Tibial nerve (tissue), 4 donors: ENCODE data around the gene PHACTR4. TPM values are rescaled to one million over a fixed set of nuclear protein-coding genes. Genes with fewer than 3 reads are reported as not detected.

Experiments used
- DNase-seq, 2 donors: peaks; one replicate each; pipeline ENCODE4 v3.0.0-alpha.2; 2019; ENCODE audit warnings: low spot score in 2 of 2
- H3K27ac ChIP-seq, 4 donors: fragments of 200-600 bp; sonication (generic) in 3 of 4; one replicate each; pipeline ENCODE4 v1.5.1; 2017 to 2019; ENCODE audit warnings: mild to moderate bottlenecking in 1 of 4
- H3K27me3 ChIP-seq, 2 donors: fragments of 200-600 bp; sonication (generic) in 1 of 2; one replicate each; pipeline versions ENCODE4 v1.5.1 to v1.6.0; 2017 to 2019
- H3K36me3 ChIP-seq, 3 donors: fragments of 200-600 bp; sonication (generic); one replicate each; pipeline ENCODE4 v1.5.1; 2018 to 2019
- H3K4me1 ChIP-seq, 4 donors: fragments of 200-600 bp; sonication (generic) in 3 of 4; one replicate each; pipeline ENCODE4 v1.5.1; 2017 to 2019
- H3K4me3 ChIP-seq, 4 donors: fragments of 200-600 bp; sonication (generic) in 3 of 4; one replicate each; pipeline ENCODE4 v1.5.1; 2017 to 2019; ENCODE audit warnings: mild to moderate bottlenecking in 1 of 4, moderate library complexity in 1 of 4
- H3K9me3 ChIP-seq, 4 donors: fragments of 200-600 bp; sonication (generic) in 3 of 4; one replicate each; pipeline ENCODE4 v1.5.1; 2017 to 2019
- CTCF ChIP-seq, 5 experiments: fragments of 200-600 bp in 3 of 5; fragments of 450-650 bp in 2 of 5; sonication (generic) in 3 of 5; IDR thresholded peaks; one replicate each; pipeline ENCODE4 v1.5.1; 2016 to 2019; ENCODE audit warnings: antibody characterized with exemption in 5 of 5, mild to moderate bottlenecking in 3 of 5, moderate library complexity in 2 of 5
- EP300 ChIP-seq, 2 donors: sonication (generic); formaldehyde crosslinking; IDR thresholded peaks; one replicate each; pipeline ENCODE4 v1.6.1; 2017; ENCODE audit warnings: antibody characterized with exemption in 2 of 2, mild to moderate bottlenecking in 1 of 2
- POLR2A ChIP-seq, 2 donors: fragments of 450-650 bp; IDR thresholded peaks; one replicate each; pipeline ENCODE4 v1.6.1; 2017; ENCODE audit warnings: antibody characterized with exemption in 2 of 2, mild to moderate bottlenecking in 2 of 2, moderate library complexity in 2 of 2
- WGBS, 2 donors: methylation state at CpG; one replicate each; pipeline ENCODE4 v1.1.5; 2018; 5-methylcytosine and 5-hydroxymethylcytosine counted together
- total RNA-seq, 4 donors: library from RNA; depleted of rRNA; stranded (reverse); fragments of >200 nt; gene quantifications; one replicate each; pipeline ENCODE4 v1.1.0, GENCODE V29; 2016

Gene PHACTR4
- total RNA-seq, 4 donors from 2014 or later: 25.1 to 38.7 (median 33.6) TPM

DNA sequence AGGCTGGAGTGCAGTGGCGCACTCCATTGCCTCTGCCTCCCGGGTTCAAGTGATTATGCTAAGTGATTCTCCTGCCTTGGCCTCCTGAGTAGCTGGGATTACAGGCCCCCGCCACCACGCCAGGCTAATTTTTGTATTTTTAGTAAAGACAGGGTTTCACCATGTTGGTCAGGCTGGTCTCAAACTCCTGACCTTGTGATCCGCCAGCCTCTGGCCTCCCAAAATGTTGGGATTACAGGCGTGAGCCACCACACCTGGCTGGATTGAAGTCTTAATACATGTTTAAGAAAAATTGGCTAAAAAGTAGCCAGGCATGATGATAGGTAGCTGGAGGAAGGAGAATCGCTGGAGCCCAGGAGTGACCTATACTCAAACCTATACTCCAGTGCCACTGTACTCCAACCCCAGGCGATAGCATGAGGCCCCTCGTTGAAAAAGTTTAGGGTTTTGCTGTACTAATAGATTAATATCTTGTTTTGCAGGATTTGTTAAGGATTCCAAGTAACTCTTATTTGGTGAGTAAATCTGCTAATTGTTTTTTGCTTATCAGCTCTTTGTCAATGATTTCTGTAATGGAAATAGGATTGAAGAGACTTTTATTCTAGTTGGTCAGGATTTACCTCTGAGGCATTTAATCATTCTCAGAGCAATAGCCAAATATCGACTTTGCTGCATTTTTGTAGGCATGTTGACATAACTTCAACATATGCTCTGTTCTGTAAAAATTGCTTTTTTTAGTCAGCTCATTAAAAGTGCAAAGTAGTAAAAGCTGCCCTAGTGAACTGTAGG, 138.3 kb downstream of the PHACTR4 start:
- Histone ChIP-seq H3K4me1 (peaks cover 0 to 60% (median 33%) of the 10 kb centered on the region in 4 donors), H3K36me3 (peaks cover 0 to 53% (median 0%) of the 10 kb centered on the region in 3 donors), H3K9me3 (no peaks in the 10 kb centered on the region), H3K27ac (peak overlapping the region in 3 of 4 donors; percentile 80 to 88 (median 82)), H3K4me3 (peak overlapping the region; percentile 47 to 81 (median 66)), H3K27me3 (no peaks in the 10 kb centered on the region)
- TF ChIP-seq EP300 (IDR thresholded peaks at IDR 0.05): no peak
- TF ChIP-seq CTCF (IDR thresholded peaks at IDR 0.05): no peak
- no peak for TF ChIP-seq POLR2A (IDR thresholded peaks at IDR 0.05)
- no peak for DNase-seq
- 41 to 45% methylated on average over 10 of the region's 10 CpGs for WGBS, 2 donors

DNA sequence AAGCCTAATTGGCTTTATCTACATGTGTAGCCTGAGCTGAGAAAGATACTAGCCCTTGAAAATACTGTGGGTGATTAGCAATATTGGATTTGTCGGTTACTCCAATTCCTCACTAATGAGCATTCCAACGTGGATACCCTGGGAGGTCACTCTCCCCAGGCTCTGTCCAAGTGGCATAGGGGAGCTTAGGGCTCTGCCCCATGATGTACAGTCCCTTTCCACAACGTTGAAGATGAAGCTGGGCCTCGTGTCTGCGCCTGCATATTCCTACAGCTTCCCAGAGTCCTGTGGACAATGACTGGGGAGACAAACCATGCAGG, 138.9 kb downstream of the PHACTR4 start:
- peaks cover 0 to 60% (median 33%) of the 10 kb centered on the region in 4 donors for H3K4me1 ChIP-seq
- no peaks in the 10 kb centered on the region for H3K27me3 ChIP-seq
- WGBS, 2 donors: 28 to 39% methylated on average over 5 of the region's 5 CpGs
- H3K4me3 ChIP-seq: peak overlapping the region in 3 of 4 donors; percentile 59 to 81 (median 73)
- peaks cover 0 to 58% (median 0%) of the 10 kb centered on the region in 3 donors for H3K36me3 ChIP-seq
- no peak for DNase-seq
- TF ChIP-seq POLR2A (IDR thresholded peaks at IDR 0.05) (no peak), EP300 (IDR thresholded peaks at IDR 0.05) (no peak), CTCF (IDR thresholded peaks at IDR 0.05) (no peak)
- no peaks in the 10 kb centered on the region for H3K9me3 ChIP-seq
- H3K27ac ChIP-seq: peak overlapping the region in 3 of 4 donors; percentile 80 to 88 (median 82)

DNA sequence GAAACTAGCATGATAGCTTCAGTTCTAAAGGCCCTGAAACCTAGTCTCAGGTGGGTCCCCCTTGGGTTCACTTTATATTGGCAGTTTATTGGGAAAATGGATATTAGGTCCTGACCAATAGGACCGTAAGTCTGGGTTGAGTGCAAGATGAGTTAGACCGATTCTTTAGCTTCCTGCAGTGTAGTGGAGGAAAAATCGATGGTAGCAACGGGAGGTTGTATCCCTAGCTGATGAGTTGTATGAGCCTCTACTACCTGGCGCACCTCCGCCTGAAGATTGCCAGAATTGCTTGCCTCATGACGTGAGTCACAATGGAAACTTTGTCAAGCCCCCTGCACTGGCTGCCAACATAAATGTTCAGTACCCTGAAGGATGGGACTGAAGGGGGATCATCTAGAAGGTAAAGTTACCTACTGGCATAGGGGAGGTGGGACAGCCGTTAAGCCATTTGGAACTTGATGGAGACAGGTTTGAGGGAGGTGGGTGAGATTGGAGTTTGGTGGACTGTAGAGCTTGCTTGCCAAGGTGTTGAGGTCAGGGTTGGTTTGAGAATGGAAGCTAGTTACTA, 140.2 kb downstream of the PHACTR4 start:
- TF ChIP-seq EP300 (IDR thresholded peaks at IDR 0.05) (peak in 1 of 2 donors; percentile 5), CTCF (IDR thresholded peaks at IDR 0.05) (no peak)
- Histone ChIP-seq H3K9me3 (no peaks in the 10 kb centered on the region), H3K4me1 (peaks cover 0 to 59% (median 33%) of the 10 kb centered on the region in 4 donors), H3K27me3 (no peaks in the 10 kb centered on the region), H3K36me3 (peaks cover 0 to 72% (median 0%) of the 10 kb centered on the region in 3 donors), H3K4me3 (no peak overlapping the region), H3K27ac (peak overlapping the region in 2 of 4 donors; percentile 65 to 88)
- DNase-seq: no peak
- WGBS, 2 donors: 79 to 80% methylated on average over 8 of the region's 8 CpGs

- H3K27ac ChIP-seq: peak overlapping the region in 2 of 4 donors; percentile 65 to 88
- no peak for DNase-seq
- no peaks in the 10 kb centered on the region for H3K9me3 ChIP-seq
- TF ChIP-seq EP300 (IDR thresholded peaks at IDR 0.05) (no peak), POLR2A (IDR thresholded peaks at IDR 0.05) (no peak), CTCF (IDR thresholded peaks at IDR 0.05) (no peak)
- peaks cover 0 to 53% (median 33%) of the 10 kb centered on the region in 4 donors for H3K4me1 ChIP-seq
- no peaks in the 10 kb centered on the region for H3K27me3 ChIP-seq
- 76 to 87% methylated on average over 8 of the region's 8 CpGs for WGBS, 2 donors
- H3K36me3 ChIP-seq: peaks cover 0 to 79% (median 0%) of the 10 kb centered on the region in 3 donors
- no peak overlapping the region for H3K4me3 ChIP-seq
Observed at GRCh38 chr1:28510273-28510969, 140.9 kb downstream of the PHACTR4 start.
